Measurements from ENCODE around the gene GNLY. TPM values are rescaled to one million over a fixed set of nuclear protein-coding genes. Genes with fewer than 3 reads are reported as not detected.

GNLY gene
- total RNA-seq, 1 experiment from 2014 or later: not detected

DNA sequence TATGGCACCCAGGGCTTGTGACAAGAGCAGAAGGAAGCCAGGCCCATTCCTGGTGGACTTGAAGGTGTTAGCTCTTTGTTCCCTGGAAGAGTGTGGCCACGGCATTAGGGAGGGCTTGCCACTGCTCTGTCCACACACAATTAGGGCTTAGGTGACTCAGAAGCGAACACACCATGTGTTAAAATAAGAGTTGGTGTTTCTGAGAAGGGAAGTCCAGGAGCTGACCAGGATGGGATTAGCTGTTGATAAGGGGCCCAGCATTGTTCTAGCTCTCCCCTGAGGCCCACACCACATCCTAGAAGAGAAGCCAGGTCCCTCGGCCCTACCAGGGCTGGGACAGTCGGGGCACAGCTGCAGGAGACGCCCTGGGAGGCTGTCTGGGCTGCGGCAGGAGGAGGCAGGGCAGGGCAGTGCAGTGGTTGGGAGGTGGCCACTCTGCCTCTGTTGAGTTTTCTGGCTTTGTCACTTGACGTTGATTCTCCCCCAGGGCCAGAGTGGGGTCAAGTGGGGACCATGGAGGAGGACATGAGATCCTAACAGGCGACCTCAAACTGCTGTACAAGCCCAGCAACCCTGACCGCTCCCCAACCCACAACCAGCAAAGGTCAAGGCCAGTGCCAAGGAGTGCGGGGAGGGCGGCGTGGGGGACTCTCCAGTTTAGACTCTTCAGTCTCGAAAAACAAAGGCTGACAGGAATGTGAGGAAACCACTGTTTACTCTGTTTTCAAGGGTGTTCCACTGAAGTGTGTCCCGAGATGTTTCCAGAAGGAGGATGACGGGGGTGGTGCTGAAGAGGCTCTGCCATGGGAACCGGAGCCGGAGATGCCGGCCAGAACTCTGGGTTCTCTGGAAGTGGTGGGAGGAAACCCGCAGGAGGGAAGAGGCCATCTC is 16.8 kb downstream of the GNLY start:
- Mint-ChIP-seq H3K9me3 (ENCODE audit: unreplicated experiment) (no peaks in the 10 kb centered on the region), H3K4me3 (ENCODE audit: unreplicated experiment) (no peak overlapping the region), H3K36me3 (ENCODE audit: insufficient read depth, unreplicated experiment) (no peaks in the 10 kb centered on the region), H3K27me3 (ENCODE audit: insufficient read depth, unreplicated experiment) (no peaks in the 10 kb centered on the region), H3K27ac (ENCODE audit: unreplicated experiment) (no peak overlapping the region), H3K4me1 (ENCODE audit: low read depth, unreplicated experiment) (no peaks in the 10 kb centered on the region)
- intact Hi-C loops (cut with micrococcal nuclease; ENCODE audit: unreplicated experiment): no loop called here
- ChIA-PET POLR2A (no interaction called here), CTCF (interaction anchor here (0.6 kb wide), 1 partner anchor 29 kb away, joined by 4 read pairs; no protein-coding TSS in a partner anchor)
- TF ChIP-seq, protein P1, sequence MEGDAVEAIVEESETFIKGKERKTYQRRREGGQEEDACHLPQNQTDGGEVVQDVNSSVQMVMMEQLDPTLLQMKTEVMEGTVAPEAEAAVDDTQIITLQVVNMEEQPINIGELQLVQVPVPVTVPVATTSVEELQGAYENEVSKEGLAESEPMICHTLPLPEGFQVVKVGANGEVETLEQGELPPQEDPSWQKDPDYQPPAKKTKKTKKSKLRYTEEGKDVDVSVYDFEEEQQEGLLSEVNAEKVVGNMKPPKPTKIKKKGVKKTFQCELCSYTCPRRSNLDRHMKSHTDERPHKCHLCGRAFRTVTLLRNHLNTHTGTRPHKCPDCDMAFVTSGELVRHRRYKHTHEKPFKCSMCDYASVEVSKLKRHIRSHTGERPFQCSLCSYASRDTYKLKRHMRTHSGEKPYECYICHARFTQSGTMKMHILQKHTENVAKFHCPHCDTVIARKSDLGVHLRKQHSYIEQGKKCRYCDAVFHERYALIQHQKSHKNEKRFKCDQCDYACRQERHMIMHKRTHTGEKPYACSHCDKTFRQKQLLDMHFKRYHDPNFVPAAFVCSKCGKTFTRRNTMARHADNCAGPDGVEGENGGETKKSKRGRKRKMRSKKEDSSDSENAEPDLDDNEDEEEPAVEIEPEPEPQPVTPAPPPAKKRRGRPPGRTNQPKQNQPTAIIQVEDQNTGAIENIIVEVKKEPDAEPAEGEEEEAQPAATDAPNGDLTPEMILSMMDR (IDR thresholded peaks at IDR 0.05; ENCODE audit: insufficient read depth in 1 of 2, low read depth in 1 of 2, low read length in 1 of 2, severe bottlenecking in 1 of 2, unreplicated experiment in 1 of 2): no peak
- Histone ChIP-seq H3K4me1 (no peaks in the 10 kb centered on the region), H3K36me3 (ENCODE audit: control insufficient read depth, insufficient read depth, low read length) (no peaks in the 10 kb centered on the region), H3K4me3 (ENCODE audit: low read depth, low read length) (no peak overlapping the region), H3K9me3 (no peaks in the 10 kb centered on the region), H3K27me3 (replicated peaks; ENCODE audit: control insufficient read depth, insufficient read depth, low read length) (no peaks in the 10 kb centered on the region; the same call in 1 of the 2 replicates)
- no TSS peak for BruUV-seq (replicated peaks)
- no peak for DNase-seq

- H3K36me3 Mint-ChIP-seq (ENCODE audit: insufficient read depth, unreplicated experiment): no peaks in the 10 kb centered on the region
- H3K27ac Mint-ChIP-seq (ENCODE audit: unreplicated experiment): no peak overlapping the region
- no peaks in the 10 kb centered on the region for H3K9me3 Mint-ChIP-seq (ENCODE audit: unreplicated experiment)
- BruUV-seq (replicated peaks): no TSS peak
- no peak overlapping the region for H3K4me3 Mint-ChIP-seq (ENCODE audit: unreplicated experiment)
- H3K9me3 ChIP-seq: no peaks in the 10 kb centered on the region
- no peaks in the 10 kb centered on the region for H3K4me1 ChIP-seq
- ChIA-PET POLR2A (no interaction called here), CTCF (no interaction called here)
- no peaks in the 10 kb centered on the region for H3K27me3 Mint-ChIP-seq (ENCODE audit: insufficient read depth, unreplicated experiment)
- H3K4me1 Mint-ChIP-seq (ENCODE audit: low read depth, unreplicated experiment): no peaks in the 10 kb centered on the region
- DNase-seq: no peak
- intact Hi-C loops (cut with micrococcal nuclease; ENCODE audit: unreplicated experiment): no loop called here
- H3K36me3 ChIP-seq (ENCODE audit: control insufficient read depth, insufficient read depth, low read length): no peaks in the 10 kb centered on the region
- H3K27me3 ChIP-seq (replicated peaks; ENCODE audit: control insufficient read depth, insufficient read depth, low read length): no peaks in the 10 kb centered on the region; the same call in 1 of the 2 replicates
- no peak overlapping the region for H3K4me3 ChIP-seq (ENCODE audit: low read depth, low read length)
- TF ChIP-seq, protein P1 (IDR thresholded peaks at IDR 0.05; ENCODE audit: insufficient read depth in 1 of 2, low read depth in 1 of 2, low read length in 1 of 2, severe bottlenecking in 1 of 2, unreplicated experiment in 1 of 2): no peak
Observed at GRCh38 chr2:85711578-85712060, 17.5 kb downstream of the GNLY start.

DNA sequence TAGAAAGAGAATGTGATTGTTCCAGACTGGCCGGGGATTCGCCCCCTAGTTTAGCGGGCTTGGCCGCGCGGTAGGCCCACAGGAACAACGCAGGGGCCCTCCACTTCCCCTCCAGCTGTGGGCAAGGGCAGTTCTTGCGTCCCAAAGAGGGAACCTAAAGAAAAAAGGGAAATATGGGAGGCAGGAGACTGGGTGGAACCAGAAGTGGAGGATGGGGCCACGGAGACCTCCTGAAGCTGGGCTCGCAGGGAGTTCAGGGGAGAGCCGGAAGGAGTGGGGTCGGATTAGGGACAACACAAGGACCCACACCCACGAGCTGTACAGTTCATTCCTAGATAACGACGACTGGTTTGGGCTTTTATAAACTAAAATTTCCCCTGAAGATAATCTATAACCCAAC is 18.2 kb downstream of the GNLY start:
- H3K4me3 Mint-ChIP-seq (ENCODE audit: unreplicated experiment): no peak overlapping the region
- no peaks in the 10 kb centered on the region for H3K27me3 Mint-ChIP-seq (ENCODE audit: insufficient read depth, unreplicated experiment)
- no peaks in the 10 kb centered on the region for H3K4me1 Mint-ChIP-seq (ENCODE audit: low read depth, unreplicated experiment)
- TF ChIP-seq, protein P1 (IDR thresholded peaks at IDR 0.05; ENCODE audit: insufficient read depth in 1 of 2, low read depth in 1 of 2, low read length in 1 of 2, severe bottlenecking in 1 of 2, unreplicated experiment in 1 of 2): no peak
- ChIA-PET POLR2A (no interaction called here), CTCF (no interaction called here)
- Histone ChIP-seq H3K27me3 (replicated peaks; ENCODE audit: control insufficient read depth, insufficient read depth, low read length) (no peaks in the 10 kb centered on the region; the same call in 1 of the 2 replicates), H3K4me1 (no peaks in the 10 kb centered on the region), H3K36me3 (ENCODE audit: control insufficient read depth, insufficient read depth, low read length) (no peaks in the 10 kb centered on the region), H3K4me3 (ENCODE audit: low read depth, low read length) (no peak overlapping the region), H3K9me3 (no peaks in the 10 kb centered on the region)
- H3K9me3 Mint-ChIP-seq (ENCODE audit: unreplicated experiment): no peaks in the 10 kb centered on the region
- intact Hi-C loops (cut with micrococcal nuclease; ENCODE audit: unreplicated experiment): no loop called here
- BruUV-seq (replicated peaks): no TSS peak
- DNase-seq: no peak
- no peak overlapping the region for H3K27ac Mint-ChIP-seq (ENCODE audit: unreplicated experiment)
- no peaks in the 10 kb centered on the region for H3K36me3 Mint-ChIP-seq (ENCODE audit: insufficient read depth, unreplicated experiment)
